ENCODE measurements around the gene SULT2A1.
"Not testable (repeated sequence)": the region's sequence is repeated elsewhere in the genome, so short reads cannot be mapped to it uniquely, and the experiment has no call there.

SULT2A1 gene

GRCh38 chr19:47886010-47886559 lies at the start of gene SULT2A1:
SULT2A1 (minus strand) TSS chr19:47886315; CDS start chr19:47886257, 58 bp downstream.
- DNase-seq, result no peak

GRCh38 chr19:47928581-47928980 lies 42.5 kb upstream of the SULT2A1 start:
- not testable (repeated sequence) for DNase-seq

GRCh38 chr19:47920107-47920506 lies 34.0 kb upstream of the SULT2A1 start:
- DNase-seq, result not testable (repeated sequence)

- not testable (repeated sequence) for DNase-seq
Observed at GRCh38 chr19:47910191-47910590, 24.1 kb upstream of the SULT2A1 start.

- not testable (repeated sequence) for DNase-seq
Observed at GRCh38 chr19:47909350-47909749, 23.2 kb upstream of the SULT2A1 start.

GRCh38 chr19:47901370-47901769 lies 15.3 kb upstream of the SULT2A1 start:
- no peak for DNase-seq

GRCh38 chr19:47899335-47899734 lies 13.2 kb upstream of the SULT2A1 start:
- no peak for DNase-seq

GRCh38 chr19:47897861-47898260 lies 11.7 kb upstream of the SULT2A1 start:
- no peak for DNase-seq

- DNase-seq, result no peak
Observed at GRCh38 chr19:47896773-47897172, 10.7 kb upstream of the SULT2A1 start.

GRCh38 chr19:47896019-47896418 lies 9.9 kb upstream of the SULT2A1 start:
- no peak for DNase-seq

GRCh38 chr19:47895165-47895782 lies 9.2 kb upstream of the SULT2A1 start:
- DNase-seq, result no peak

- no peak for DNase-seq
Observed at GRCh38 chr19:47891923-47892666, 6.0 kb upstream of the SULT2A1 start.

GRCh38 chr19:47891622-47891922 lies 5.5 kb upstream of the SULT2A1 start:
- no peak for DNase-seq

- no peak for DNase-seq
Observed at GRCh38 chr19:47890865-47891621, 4.9 kb upstream of the SULT2A1 start.

- no peak for DNase-seq
Observed at GRCh38 chr19:47885067-47885463, 1.1 kb downstream of the SULT2A1 start.

GRCh38 chr19:47882890-47883289 lies 3.2 kb downstream of the SULT2A1 start:
- DNase-seq, result no peak

- no peak for DNase-seq
Observed at GRCh38 chr19:47881757-47882156, 4.4 kb downstream of the SULT2A1 start.

GRCh38 chr19:47879385-47879784 lies 6.7 kb downstream of the SULT2A1 start:
- DNase-seq, result not testable (repeated sequence)

- no peak for DNase-seq
Observed at GRCh38 chr19:47878906-47879305, 7.2 kb downstream of the SULT2A1 start.

- no peak for DNase-seq
Observed at GRCh38 chr19:47865166-47865565, 20.9 kb downstream of the SULT2A1 start.

- DNase-seq, result peak; percentile 48 to 85 (median 72)
Observed at GRCh38 chr19:47863514-47863936, 22.6 kb downstream of the SULT2A1 start.

- DNase-seq, result no peak
Observed at GRCh38 chr19:47861630-47862029, 24.5 kb downstream of the SULT2A1 start.

GRCh38 chr19:47860602-47861297 lies 25.4 kb downstream of the SULT2A1 start:
- DNase-seq, result no peak

Data from stimulated activated naive CD4-positive, alpha-beta T cell (primary cell).